GM21367 (cell line): ENCODE results near the gene TSR1.
"Not testable (repeated sequence)": the region's sequence is repeated elsewhere in the genome, so short reads cannot be mapped to it uniquely, and the experiment has no call there.

ENCODE experiments used
- ATAC-seq: cut with Tn5 transposase; IDR thresholded peaks from one replicate; pipeline ENCODE4 v1.9.1; 2021; ENCODE audit not compliant: unreplicated experiment

Gene TSR1

GRCh38 chr17:2338315-2338657, 2.0 kb upstream of the TSR1 start:
- no peak for ATAC-seq

GRCh38 chr17:2337544-2338314, 1.5 kb upstream of the TSR1 start:
- ATAC-seq = no peak

- ATAC-seq = no peak
These were observed 741 bp upstream of the TSR1 start, which contains the start of gene SGSM2 for GRCh38 chr17:2336852-2337543. Gene SGSM2 (plus strand): TSS chr17:2337501. CDS start chr17:2337689, 188 bp downstream.

GRCh38 chr17:2335726-2336214, 487 bp downstream of the TSR1 start:
- ATAC-seq = no peak

- ATAC-seq = no peak
These were observed 5.0 kb downstream of the TSR1 start for GRCh38 chr17:2331303-2331702.

- ATAC-seq = no peak
These were observed 12.5 kb downstream of the TSR1 start for GRCh38 chr17:2323629-2324314.

- ATAC-seq = no peak
These were observed 14.9 kb downstream of the TSR1 start for GRCh38 chr17:2321399-2321798.

- ATAC-seq = no peak
These were observed 17.2 kb downstream of the TSR1 start for GRCh38 chr17:2319051-2319450.

- ATAC-seq = no peak
These were observed 18.5 kb downstream of the TSR1 start for GRCh38 chr17:2317796-2318195.

- not testable (repeated sequence) for ATAC-seq
These were observed 19.4 kb downstream of the TSR1 start for GRCh38 chr17:2316916-2317205.

GRCh38 chr17:2312736-2313135, 23.5 kb downstream of the TSR1 start:
- no peak for ATAC-seq

GRCh38 chr17:2309338-2310154, 26.7 kb downstream of the TSR1 start:
- no peak for ATAC-seq

- ATAC-seq = no peak
These were observed 31.3 kb downstream of the TSR1 start for GRCh38 chr17:2304931-2305330.

GRCh38 chr17:2303204-2304188, 32.8 kb downstream of the TSR1 start, which contains the start of the genes SMG6 and SRR:
Gene SMG6 (minus strand): TSS chr17:2303785. CDS start chr17:2303720, 65 bp downstream.
Gene SRR (plus strand): TSS chr17:2303950. CDS start chr17:2315561, 11,611 bp downstream.
- ATAC-seq = peak; percentile 70

- peak; percentile 6 for ATAC-seq
These were observed 33.5 kb downstream of the TSR1 start for GRCh38 chr17:2302778-2303203.

GRCh38 chr17:2299756-2300155, 36.5 kb downstream of the TSR1 start:
- no peak for ATAC-seq

GRCh38 chr17:2299136-2299535, 37.1 kb downstream of the TSR1 start:
- ATAC-seq = no peak

- ATAC-seq = no peak
These were observed 39.2 kb downstream of the TSR1 start for GRCh38 chr17:2297023-2297422.

GRCh38 chr17:2295575-2295974, 40.7 kb downstream of the TSR1 start:
- ATAC-seq = no peak

- no peak for ATAC-seq
These were observed 44.2 kb downstream of the TSR1 start for GRCh38 chr17:2292100-2292499.
